ENCODE measurements around the gene TPRG1. TPM values are rescaled to one million over a fixed set of nuclear protein-coding genes. Genes with fewer than 3 reads are reported as not detected.

The TPRG1 gene
- total RNA-seq, 1 donor from 2014 or later = 11.6 TPM

- Mint-ChIP-seq H3K27ac (no peak overlapping the region), H3K36me3 (no peaks in the 10 kb centered on the region), H3K4me1 (ENCODE audit: unreplicated experiment) (peaks cover 10% of the 10 kb centered on the region), H3K4me3 (no peak overlapping the region), H3K9me3 (no peaks in the 10 kb centered on the region), H3K27me3 (no peaks in the 10 kb centered on the region)
- TF ChIP-seq CTCF (conservative IDR thresholded peaks at IDR 0.05) = no peak
- DNase-seq (ENCODE audit: extremely low spot score, unreplicated experiment) = no peak
Observed at GRCh38 chr3:189149203-189149602, 22.6 kb upstream of the TPRG1 start.

- H3K9me3 Mint-ChIP-seq = peaks cover 15% of the 10 kb centered on the region
- no peak for DNase-seq (ENCODE audit: extremely low spot score, unreplicated experiment)
- H3K27ac Mint-ChIP-seq = no peak overlapping the region
- peaks cover 8% of the 10 kb centered on the region for H3K4me1 Mint-ChIP-seq (ENCODE audit: unreplicated experiment)
- no peak overlapping the region for H3K4me3 Mint-ChIP-seq
- no peaks in the 10 kb centered on the region for H3K36me3 Mint-ChIP-seq
- TF ChIP-seq CTCF (conservative IDR thresholded peaks at IDR 0.05) = no peak
- H3K27me3 Mint-ChIP-seq = no peaks in the 10 kb centered on the region
Observed at GRCh38 chr3:189157232-189158007, 14.4 kb upstream of the TPRG1 start.

GRCh38 chr3:189158034-189158433, 13.7 kb upstream of the TPRG1 start:
- no peak for TF ChIP-seq CTCF (conservative IDR thresholded peaks at IDR 0.05)
- H3K27ac Mint-ChIP-seq = no peak overlapping the region
- H3K4me3 Mint-ChIP-seq = no peak overlapping the region
- no peaks in the 10 kb centered on the region for H3K27me3 Mint-ChIP-seq
- peaks cover 8% of the 10 kb centered on the region for H3K4me1 Mint-ChIP-seq (ENCODE audit: unreplicated experiment)
- DNase-seq (ENCODE audit: extremely low spot score, unreplicated experiment) = no peak
- no peaks in the 10 kb centered on the region for H3K36me3 Mint-ChIP-seq
- peaks cover 15% of the 10 kb centered on the region for H3K9me3 Mint-ChIP-seq

- peaks cover 4% of the 10 kb centered on the region for H3K9me3 Mint-ChIP-seq
- TF ChIP-seq CTCF (conservative IDR thresholded peaks at IDR 0.05) = no peak
- DNase-seq (ENCODE audit: extremely low spot score, unreplicated experiment) = no peak
- H3K36me3 Mint-ChIP-seq = no peaks in the 10 kb centered on the region
- H3K27ac Mint-ChIP-seq = peak overlapping the region; percentile 81
- no peaks in the 10 kb centered on the region for H3K27me3 Mint-ChIP-seq
- peak overlapping the region; percentile 49 for H3K4me3 Mint-ChIP-seq
- peaks cover 15% of the 10 kb centered on the region for H3K4me1 Mint-ChIP-seq (ENCODE audit: unreplicated experiment)
Observed at GRCh38 chr3:189160519-189161309, 11.1 kb upstream of the TPRG1 start.

GRCh38 chr3:189165092-189165612, 6.6 kb upstream of the TPRG1 start:
- TF ChIP-seq CTCF (conservative IDR thresholded peaks at IDR 0.05) = no peak
- Mint-ChIP-seq H3K27me3 (no peaks in the 10 kb centered on the region), H3K27ac (peak overlapping the region; percentile 97), H3K9me3 (peaks cover 4% of the 10 kb centered on the region), H3K4me3 (peak overlapping the region; percentile 50), H3K4me1 (ENCODE audit: unreplicated experiment) (peaks cover 7% of the 10 kb centered on the region), H3K36me3 (no peaks in the 10 kb centered on the region)
- DNase-seq (ENCODE audit: extremely low spot score, unreplicated experiment) = no peak
